Liver (tissue), 9 donors: ENCODE data around the gene PDHA1. TPM values are rescaled to one million over a fixed set of nuclear protein-coding genes. Genes with fewer than 3 reads are reported as not detected.

Experiments
- DNase-seq: peaks from one replicate; pipeline ENCODE4 v3.0.0-alpha.2; 2017; ENCODE audit warnings: low spot score
- H3K27ac ChIP-seq, 2 donors: one replicate each; pipeline ENCODE4 v1.7.0; 2013; ENCODE audit warnings: inconsistent platforms in 2 of 2, low read length in 2 of 2, control low read depth in 1 of 2, low read depth in 1 of 2, mild to moderate bottlenecking in 1 of 2
- H3K27me3 ChIP-seq, 4 donors: one replicate each; pipeline versions ENCODE4 v1.6.1 to v1.7.0; 2013; ENCODE audit warnings: low read length in 3 of 4, inconsistent platforms in 1 of 4, mild to moderate bottlenecking in 1 of 4, moderate library complexity in 1 of 4; ENCODE audit not compliant: control insufficient read depth in 4 of 4, insufficient read depth in 4 of 4
- H3K36me3 ChIP-seq, 4 donors: one replicate each; pipeline versions ENCODE4 v1.6.1 to v1.7.0; 2013; ENCODE audit warnings: low read length in 3 of 4, mild to moderate bottlenecking in 3 of 4, low read depth in 1 of 4, moderate library complexity in 1 of 4; ENCODE audit not compliant: control insufficient read depth in 4 of 4, insufficient read depth in 3 of 4
- H3K4me1 ChIP-seq, 4 donors: one replicate each; pipeline versions ENCODE4 v1.6.1 to v1.7.0; 2013; ENCODE audit warnings: low read length in 3 of 4, mild to moderate bottlenecking in 3 of 4, moderate library complexity in 1 of 4; ENCODE audit not compliant: control insufficient read depth in 4 of 4, insufficient read depth in 4 of 4
- H3K4me3 ChIP-seq, 3 donors: one replicate each; pipeline versions ENCODE4 v1.6.1 to v1.7.0; 2013; ENCODE audit warnings: low read length in 3 of 3, control low read depth in 1 of 3, low read depth in 1 of 3, mild to moderate bottlenecking in 1 of 3
- H3K9ac ChIP-seq, 2 donors: one replicate each; pipeline ENCODE4 v1.7.0; 2013; ENCODE audit warnings: low read length in 2 of 2, mild to moderate bottlenecking in 2 of 2, moderate library complexity in 2 of 2, control low read depth in 1 of 2, low read depth in 1 of 2
- H3K9me3 ChIP-seq, 4 donors: one replicate each; pipeline versions ENCODE4 v1.6.1 to v1.7.0; 2013; ENCODE audit warnings: low read length in 3 of 4; ENCODE audit not compliant: control insufficient read depth in 4 of 4
- ATF3 ChIP-seq: IDR thresholded peaks from 2 replicates; pipeline ENCODE4 v1.6.1; 2016; ENCODE audit warnings: antibody characterized with exemption
- CTCF ChIP-seq: fragments of 150-350 bp; IDR thresholded peaks from 2 replicates; pipeline ENCODE4 v1.5.1; 2017; ENCODE audit warnings: improper control_type of control experiment, low read depth, low read length; ENCODE audit not compliant: missing input control
- EGR1 ChIP-seq, 2 donors: IDR thresholded peaks; 2 replicates each; pipeline ENCODE4 v1.6.1; 2016 to 2018; ENCODE audit warnings: antibody characterized with exemption in 2 of 2, low read depth in 2 of 2
- FOXA1 ChIP-seq: IDR thresholded peaks from 2 replicates; pipeline ENCODE4 v1.6.1; 2016; ENCODE audit warnings: antibody characterized with exemption
- FOXA2 ChIP-seq: IDR thresholded peaks from 2 replicates; pipeline ENCODE4 v1.6.1; 2016; ENCODE audit warnings: antibody characterized with exemption
- GABPA ChIP-seq, 2 donors: IDR thresholded peaks in 1 of 2; conservative IDR thresholded peaks in 1 of 2; 2 replicates each; pipeline ENCODE4 v1.6.1; 2016; ENCODE audit warnings: antibody characterized with exemption in 2 of 2, mild to moderate bottlenecking in 1 of 2, moderate library complexity in 1 of 2
- HNF4A ChIP-seq, 2 donors: conservative IDR thresholded peaks; 2 replicates each; pipeline ENCODE4 v1.6.1; 2016; ENCODE audit warnings: antibody characterized with exemption in 2 of 2, mild to moderate bottlenecking in 2 of 2
- HNF4G ChIP-seq: IDR thresholded peaks from 2 replicates; pipeline ENCODE4 v1.6.1; 2016; ENCODE audit warnings: antibody characterized with exemption
- JUND ChIP-seq, 2 donors: IDR thresholded peaks; 2 replicates each; pipeline ENCODE4 v1.6.1; 2016; ENCODE audit warnings: antibody characterized with exemption in 2 of 2
- MAX ChIP-seq: IDR thresholded peaks from 2 replicates; pipeline ENCODE4 v1.6.1; 2016; ENCODE audit warnings: antibody characterized with exemption
- NR2F2 ChIP-seq: IDR thresholded peaks from 2 replicates; pipeline ENCODE4 v1.6.1; 2016; ENCODE audit warnings: antibody characterized with exemption
- RAD21 ChIP-seq, 2 donors: IDR thresholded peaks; 2 replicates each; pipeline ENCODE4 v1.6.1; 2016; ENCODE audit warnings: antibody characterized with exemption in 2 of 2, mild to moderate bottlenecking in 2 of 2
- REST ChIP-seq: IDR thresholded peaks from 2 replicates; pipeline ENCODE4 v1.6.1; 2016; ENCODE audit warnings: antibody characterized with exemption, mild to moderate bottlenecking
- RXRA ChIP-seq, 2 donors: IDR thresholded peaks; 2 replicates each; pipeline ENCODE4 v1.6.1; 2017 to 2018; ENCODE audit warnings: antibody characterized with exemption in 2 of 2, mild to moderate bottlenecking in 1 of 2
- SP1 ChIP-seq: IDR thresholded peaks from 2 replicates; pipeline ENCODE4 v1.6.1; 2018; ENCODE audit warnings: antibody characterized with exemption, mild to moderate bottlenecking
- YY1 ChIP-seq: IDR thresholded peaks from 2 replicates; pipeline ENCODE4 v1.6.1; 2016; ENCODE audit warnings: antibody characterized with exemption, mild to moderate bottlenecking
- ZBTB33 ChIP-seq: IDR thresholded peaks from 2 replicates; pipeline ENCODE4 v1.6.1; 2016; ENCODE audit warnings: antibody characterized with exemption
- WGBS: extraction: QIAGEN DNeasy Blood & Tissue Kit; methylation state at CpG from one replicate; pipeline ENCODE4 v1.1.7; 2013; 5-methylcytosine and 5-hydroxymethylcytosine counted together
- polyA plus RNA-seq, 2 donors: library from polyadenylated mRNA; stranded (reverse) in 1 of 2; unstranded in 1 of 2; fragments of 200-250 nt in 1 of 2; fragments of >200 nt in 1 of 2; fragmentation: Nextera tagmentation in 1 of 2; extraction: Ambion mirVana in 1 of 2; gene quantifications; one replicate each; pipeline versions ENCODE4 v1.2.1 to v1.2.3, GENCODE V29; 2013 to 2015
- total RNA-seq, 2 donors: library from RNA; depleted of rRNA; stranded (reverse); fragments of >200 nt; gene quantifications; one replicate each; pipeline ENCODE4 v1.2.3, GENCODE V29; 2014
- donor health status: healthy.
- donor health status: healthy.
- donor health status: healthy.
- donor health status: healthy.
- donor health status: healthy.

Gene PDHA1
- total and polyA plus RNA-seq, 4 donors: 63.5 to 153 (median 129) TPM

- WGBS: 2% methylated on average over 9 of the region's 9 CpGs
- Histone ChIP-seq H3K4me1 (peaks cover 0 to 6% (median 3%) of the 10 kb centered on the region in 4 donors), H3K27ac (no peak overlapping the region), H3K36me3 (no peaks in the 10 kb centered on the region), H3K9me3 (no peaks in the 10 kb centered on the region), H3K9ac (peak overlapping the region in 1 of 2 donors; percentile 5), H3K4me3 (peak overlapping the region in 1 of 3 donors; percentile 44), H3K27me3 (no peaks in the 10 kb centered on the region)
- DNase-seq: peak; percentile 58
- TF ChIP-seq SP1: no peak
- TF ChIP-seq CTCF: peak; percentile 61
- peak; percentile 86 to 88 for TF ChIP-seq RAD21 (IDR thresholded peaks at IDR 0.05)
- TF ChIP-seq ATF3: no peak
Measured at GRCh38 chrX:19372170-19372546, 28.4 kb downstream of the PDHA1 start.

- Histone ChIP-seq H3K4me1 (peaks cover 0 to 6% (median 3%) of the 10 kb centered on the region in 4 donors), H3K4me3 (peak overlapping the region in 1 of 3 donors; percentile 44), H3K9me3 (no peaks in the 10 kb centered on the region), H3K27me3 (no peaks in the 10 kb centered on the region), H3K27ac (no peak overlapping the region), H3K9ac (peak overlapping the region in 1 of 2 donors; percentile 5), H3K36me3 (no peaks in the 10 kb centered on the region)
- no peak for DNase-seq
- WGBS: 3% methylated on average over 20 of the region's 20 CpGs
- TF ChIP-seq CTCF: no peak
Measured at GRCh38 chrX:19372547-19373331, 29.0 kb downstream of the PDHA1 start.

GRCh38 chrX:19373351-19373891 is 29.7 kb downstream of the PDHA1 start:
- H3K9ac ChIP-seq: no peak overlapping the region
- no peak overlapping the region for H3K4me3 ChIP-seq
- H3K4me1 ChIP-seq: peaks cover 0 to 6% (median 3%) of the 10 kb centered on the region in 4 donors
- 40% methylated on average over 23 of the region's 23 CpGs for WGBS
- H3K9me3 ChIP-seq: no peaks in the 10 kb centered on the region
- no peak overlapping the region for H3K27ac ChIP-seq
- DNase-seq: no peak
- H3K36me3 ChIP-seq: no peaks in the 10 kb centered on the region
- H3K27me3 ChIP-seq: no peaks in the 10 kb centered on the region
- TF ChIP-seq FOXA2 (no peak), HNF4G (no peak), EGR1 (IDR thresholded peaks at IDR 0.05; ENCODE audit: low read depth in 2 of 2) (no peak), HNF4A (conservative IDR thresholded peaks at IDR 0.05) (no peak), MAX (no peak), GABPA (IDR thresholded peaks at IDR 0.05 in 1 of 2, conservative IDR thresholded peaks at IDR 0.05 in 1 of 2) (no peak), ZBTB33 (no peak), RXRA (IDR thresholded peaks at IDR 0.05) (no peak), RAD21 (IDR thresholded peaks at IDR 0.05) (no peak), FOXA1 (no peak), REST (no peak), JUND (IDR thresholded peaks at IDR 0.05) (no peak), YY1 (no peak), NR2F2 (no peak)
